GM12891 (cell line): ENCODE measurements around the gene SLC22A23.

Source experiments
- DNase-seq: peaks from one replicate; pipeline ENCODE4 v3.0.0; 2011; ENCODE audit warnings: low spot score; ENCODE audit not compliant: insufficient read length
- FAIRE-seq: peaks from 2 replicates; lab custom pipeline; 2011; peaks lifted over from hg19 to GRCh38; lab: Jason Lieb, UNC
- PAX5 ChIP-seq: IDR thresholded peaks from 2 replicates; pipeline ENCODE4 v1.6.1; 2011; ENCODE audit warnings: low read length, moderate library complexity, mild to moderate bottlenecking; ENCODE audit not compliant: insufficient read depth, severe bottlenecking
- POLR2A ChIP-seq: IDR thresholded peaks from 2 replicates; pipeline ENCODE4 v1.6.1; 2011; ENCODE audit warnings: low read depth, low read length, control low read depth
- POLR2AphosphoS5 ChIP-seq: IDR thresholded peaks from 2 replicates; pipeline ENCODE4 v1.6.1; 2011; ENCODE audit warnings: low read depth, low read length, control low read depth
- POU2F2 ChIP-seq: IDR thresholded peaks from 2 replicates; pipeline ENCODE4 v1.6.1; 2011; ENCODE audit warnings: low read depth, mild to moderate bottlenecking, control low read depth, low read length, moderate library complexity
- SPI1 ChIP-seq: IDR thresholded peaks from 2 replicates; pipeline ENCODE4 v1.6.1; 2011; ENCODE audit warnings: low read depth, low read length, control low read depth
- TAF1 ChIP-seq: IDR thresholded peaks from 2 replicates; pipeline ENCODE4 v1.6.1; 2011; ENCODE audit warnings: low read depth, low read length, control low read depth

The SLC22A23 gene

DNA sequence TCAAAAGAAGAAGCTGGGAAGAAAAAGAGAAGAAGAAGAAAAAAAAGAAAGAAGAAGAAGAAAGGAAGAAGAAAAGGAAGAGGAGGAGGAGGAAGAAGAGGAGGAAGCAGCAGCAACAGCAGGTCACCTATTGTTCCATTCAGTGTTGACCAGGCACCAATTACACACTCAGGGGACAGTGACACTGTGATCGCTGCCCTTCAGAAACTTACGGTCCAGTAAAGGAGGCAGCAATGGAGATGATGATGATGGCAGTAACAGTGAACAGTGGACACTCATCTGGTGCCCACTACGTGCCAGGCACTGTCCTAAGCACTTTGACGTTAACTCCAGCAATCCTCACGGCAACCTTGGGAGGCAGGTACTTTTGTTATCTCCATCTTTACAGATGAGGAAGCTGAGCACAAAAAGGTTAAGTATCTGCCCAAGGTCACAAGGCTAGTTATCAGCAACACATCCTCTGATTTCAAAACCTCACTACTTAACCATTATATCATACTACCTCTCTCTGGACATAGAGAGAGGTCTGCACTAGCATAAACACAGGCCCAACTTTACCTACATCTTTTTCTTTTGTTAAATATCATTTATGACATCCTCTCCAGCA lies 83.2 kb downstream of the SLC22A23 start:
- DNase-seq (no peak), FAIRE-seq (no peak)
- TF ChIP-seq POLR2A: no peak
- TF ChIP-seq PAX5: no peak
- no peak for TF ChIP-seq TAF1
- no peak for TF ChIP-seq SPI1
- TF ChIP-seq POU2F2: no peak
- TF ChIP-seq POLR2AphosphoS5: no peak

DNA sequence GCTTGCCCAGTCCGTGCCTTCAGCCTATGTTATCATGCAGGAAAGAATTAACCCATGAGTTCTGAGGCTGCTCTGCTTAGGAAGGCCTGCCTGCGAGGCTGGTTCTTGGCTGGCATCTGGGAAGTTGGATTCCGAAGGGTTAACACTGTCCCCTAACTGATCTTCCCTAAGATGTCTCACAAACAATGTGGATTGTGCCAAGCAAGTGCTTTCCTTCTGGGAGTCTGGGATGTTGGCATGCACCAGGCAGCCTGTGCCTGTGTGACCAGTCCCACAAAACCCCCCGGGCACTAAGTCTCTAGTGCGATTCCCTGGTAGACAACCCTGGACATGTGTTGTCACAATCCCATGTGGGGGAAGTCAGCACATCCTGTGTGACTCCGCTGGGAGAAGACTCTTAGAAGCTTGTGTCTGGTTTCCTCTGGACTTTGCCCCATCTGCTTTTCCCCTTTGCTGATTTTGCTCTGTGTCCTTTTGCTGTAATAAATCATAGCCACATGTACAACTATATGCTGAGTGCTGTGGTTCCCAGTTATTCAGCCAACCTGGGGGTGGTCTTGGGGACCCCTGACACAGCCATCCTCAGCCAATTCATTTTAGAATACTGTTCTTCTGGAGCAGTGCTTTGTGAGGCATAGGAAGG lies 83.8 kb downstream of the SLC22A23 start:
- DNase-seq (no peak), FAIRE-seq (no peak)
- TF ChIP-seq TAF1: no peak
- TF ChIP-seq POU2F2: no peak
- no peak for TF ChIP-seq PAX5
- no peak for TF ChIP-seq SPI1
- no peak for TF ChIP-seq POLR2AphosphoS5
- TF ChIP-seq POLR2A: no peak

DNA sequence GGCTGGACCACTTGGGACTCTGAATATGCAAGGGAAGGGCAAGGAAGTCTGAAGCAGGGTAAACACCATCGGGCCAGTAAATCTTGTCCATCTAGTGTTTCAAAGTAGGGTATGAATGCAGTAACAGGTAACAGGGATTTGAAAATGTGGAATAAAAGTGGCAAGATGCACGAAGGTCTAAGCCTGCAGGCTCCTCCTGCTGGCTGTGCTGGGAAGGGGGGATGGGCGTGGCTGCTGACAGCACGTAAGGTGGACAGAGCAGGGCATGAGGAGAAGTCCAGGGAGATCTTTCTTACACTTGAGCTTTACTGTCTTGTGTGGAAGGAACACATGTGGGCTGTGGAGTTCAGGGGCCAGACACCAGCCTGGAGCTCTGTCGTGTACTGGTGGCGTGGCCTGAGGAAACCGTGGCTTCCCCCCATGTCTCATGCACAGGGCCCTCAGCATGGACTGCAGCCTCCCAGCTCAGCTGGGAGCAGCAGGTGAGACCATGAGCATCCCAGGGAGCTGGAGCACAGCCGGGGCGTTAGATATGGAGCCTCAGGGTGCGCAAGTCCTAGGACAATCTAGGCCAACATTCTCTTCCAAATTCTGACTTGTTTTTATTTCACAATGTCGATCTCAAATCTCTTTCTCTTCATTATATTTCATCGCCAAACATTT lies 84.5 kb downstream of the SLC22A23 start:
- DNase-seq: no peak
- TF ChIP-seq POU2F2: no peak
- no peak for TF ChIP-seq SPI1
- no peak for TF ChIP-seq POLR2AphosphoS5
- TF ChIP-seq TAF1: no peak
- no peak for TF ChIP-seq PAX5
- TF ChIP-seq POLR2A: no peak
- no peak for FAIRE-seq

DNA sequence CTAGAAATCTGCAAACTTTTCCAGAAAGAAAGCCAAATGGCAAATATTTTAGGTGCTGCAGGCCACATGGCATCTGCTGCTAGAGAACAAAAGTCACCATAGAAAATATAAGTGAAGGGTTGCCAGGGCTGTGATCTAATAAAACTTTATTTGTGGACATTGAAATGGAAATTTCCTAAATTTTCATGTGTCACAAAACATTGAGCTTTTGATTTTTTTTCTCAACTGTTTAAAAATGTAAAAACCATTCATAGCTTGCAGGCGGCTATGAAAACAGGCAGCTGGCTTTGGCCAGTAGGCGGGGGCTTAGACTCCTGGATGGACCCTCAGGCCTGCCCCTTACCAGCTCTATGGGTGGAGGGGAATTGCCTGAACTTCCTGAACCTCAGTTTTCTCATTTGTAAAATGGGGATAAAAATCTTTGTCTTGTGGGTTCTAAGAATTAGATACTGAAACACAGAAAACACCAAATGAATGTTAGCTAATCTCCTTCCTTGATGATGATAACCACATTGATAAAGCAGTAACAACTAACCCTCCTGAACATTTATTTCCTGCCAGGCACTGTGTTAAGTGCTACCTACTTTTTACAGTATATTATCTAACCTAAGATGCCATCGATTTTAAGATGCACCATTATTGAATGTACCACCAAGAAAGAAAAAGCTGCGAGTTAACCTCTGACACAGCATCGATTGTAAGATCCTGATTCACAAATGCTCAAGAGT lies 85.5 kb downstream of the SLC22A23 start:
- DNase-seq: no peak
- TF ChIP-seq PAX5: no peak
- TF ChIP-seq TAF1: no peak
- TF ChIP-seq POLR2A: no peak
- no peak for TF ChIP-seq POU2F2
- no peak for TF ChIP-seq SPI1
- TF ChIP-seq POLR2AphosphoS5: no peak
- no peak for FAIRE-seq

DNA sequence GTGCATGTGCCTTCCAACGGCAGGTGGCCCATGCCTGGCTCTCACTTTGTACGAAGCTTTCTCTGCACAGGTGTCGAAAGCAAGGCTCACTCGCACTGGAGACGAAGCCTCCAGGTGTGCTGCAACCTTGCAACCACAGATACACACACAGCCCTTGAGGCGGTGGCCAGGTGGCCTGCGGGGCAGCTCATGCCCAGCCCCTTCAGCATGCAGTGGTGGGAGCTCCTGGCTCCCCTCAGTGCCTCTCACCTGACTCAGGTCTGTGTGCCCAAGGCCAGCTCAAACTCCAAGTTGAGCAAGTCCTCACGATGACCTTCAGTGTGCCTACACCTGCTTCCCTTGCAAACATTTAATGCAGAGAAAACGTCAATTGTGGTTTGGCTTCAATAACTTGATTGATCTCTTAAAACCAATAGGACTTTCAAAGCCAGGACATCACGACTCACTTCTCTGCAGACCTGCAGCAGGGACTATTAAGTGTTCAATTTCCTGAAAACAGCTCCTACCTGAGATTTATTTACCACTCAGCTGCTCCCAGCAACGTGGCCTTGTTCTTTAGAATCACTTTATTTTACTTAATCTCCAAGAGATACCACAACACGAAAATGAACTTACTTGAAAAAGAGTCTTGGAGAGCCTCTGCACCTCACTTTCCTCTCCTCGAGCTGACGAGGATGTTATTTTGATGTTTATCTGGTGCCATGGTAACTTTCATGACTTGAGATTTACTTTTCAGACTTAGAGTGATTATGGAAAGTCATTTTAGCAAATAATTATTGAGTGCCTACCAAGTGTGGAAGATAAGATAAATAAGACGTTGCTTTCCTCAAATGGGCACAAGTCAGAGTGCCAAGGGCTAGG lies 86.3 kb downstream of the SLC22A23 start:
- FAIRE-seq (no peak), DNase-seq (no peak)
- TF ChIP-seq SPI1 (no peak), TAF1 (no peak), PAX5 (no peak), POLR2A (no peak), POLR2AphosphoS5 (no peak), POU2F2 (no peak)

DNA sequence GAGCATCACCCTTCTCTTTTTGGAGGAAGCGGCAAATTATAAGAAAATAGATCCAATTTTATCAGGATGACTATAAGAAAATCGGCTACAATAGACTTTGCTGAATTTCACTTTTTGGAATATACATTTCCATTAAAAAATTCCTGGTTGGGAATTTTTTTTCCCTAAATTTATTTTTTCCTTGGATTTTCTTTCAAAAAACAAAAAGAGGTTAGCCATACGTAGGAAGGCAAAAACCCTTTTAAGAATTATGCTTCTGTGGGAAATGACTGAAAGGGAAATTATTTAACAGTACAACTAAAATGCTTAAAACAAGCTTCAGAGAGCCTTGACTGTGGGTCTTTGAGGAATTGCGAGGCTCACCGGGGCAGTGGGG lies 86.9 kb downstream of the SLC22A23 start:
- DNase-seq (no peak), FAIRE-seq (no peak)
- no peak for TF ChIP-seq POU2F2
- TF ChIP-seq SPI1: no peak
- no peak for TF ChIP-seq PAX5
- no peak for TF ChIP-seq TAF1
- TF ChIP-seq POLR2A: no peak
- no peak for TF ChIP-seq POLR2AphosphoS5

DNA sequence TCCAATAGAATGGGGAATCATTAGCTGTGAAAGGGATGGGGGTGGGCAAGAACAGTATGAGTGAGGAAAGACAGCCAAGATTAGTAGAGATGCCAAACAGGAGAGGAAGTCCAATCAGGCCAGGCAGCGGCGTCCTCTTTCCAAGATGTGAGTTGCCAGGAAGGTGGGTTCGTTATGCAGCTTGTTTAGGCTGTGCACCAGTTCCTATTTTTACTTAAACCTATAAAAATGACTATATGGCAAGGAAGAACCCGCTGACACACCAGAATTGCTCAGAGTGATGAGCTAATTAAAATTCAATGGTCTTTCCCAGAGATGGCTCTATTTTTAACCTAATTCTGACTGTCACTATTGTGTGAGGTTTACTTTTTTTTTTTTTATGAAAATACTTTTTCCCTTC lies 88.2 kb downstream of the SLC22A23 start:
- FAIRE-seq: no peak
- TF ChIP-seq TAF1 (no peak), SPI1 (no peak; the same call in 1 of the 2 replicates), POU2F2 (no peak), POLR2AphosphoS5 (no peak), POLR2A (no peak), PAX5 (no peak)
- DNase-seq: no peak

DNA sequence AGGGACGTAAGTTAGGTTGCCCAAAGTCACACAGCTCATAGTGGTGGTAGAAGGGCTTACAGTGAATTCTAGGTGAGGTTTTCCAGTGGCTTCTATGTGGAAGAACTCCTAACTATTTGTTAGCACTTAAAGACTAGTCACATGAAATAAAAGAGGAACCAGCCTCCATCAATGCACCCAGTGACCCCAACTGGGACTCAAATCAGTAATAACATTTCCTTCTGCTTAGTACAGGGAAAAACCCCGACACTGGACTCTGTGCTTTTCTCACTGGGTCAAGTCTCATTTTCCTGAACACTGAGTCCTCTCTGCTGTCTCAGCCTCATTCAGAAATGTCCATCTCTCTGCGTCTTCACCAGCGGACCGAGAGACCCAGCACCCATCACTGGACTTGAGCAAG lies 89.2 kb downstream of the SLC22A23 start:
- FAIRE-seq: no peak
- DNase-seq: no peak
- no peak for TF ChIP-seq POU2F2
- peak; percentile 87 for TF ChIP-seq SPI1

DNA sequence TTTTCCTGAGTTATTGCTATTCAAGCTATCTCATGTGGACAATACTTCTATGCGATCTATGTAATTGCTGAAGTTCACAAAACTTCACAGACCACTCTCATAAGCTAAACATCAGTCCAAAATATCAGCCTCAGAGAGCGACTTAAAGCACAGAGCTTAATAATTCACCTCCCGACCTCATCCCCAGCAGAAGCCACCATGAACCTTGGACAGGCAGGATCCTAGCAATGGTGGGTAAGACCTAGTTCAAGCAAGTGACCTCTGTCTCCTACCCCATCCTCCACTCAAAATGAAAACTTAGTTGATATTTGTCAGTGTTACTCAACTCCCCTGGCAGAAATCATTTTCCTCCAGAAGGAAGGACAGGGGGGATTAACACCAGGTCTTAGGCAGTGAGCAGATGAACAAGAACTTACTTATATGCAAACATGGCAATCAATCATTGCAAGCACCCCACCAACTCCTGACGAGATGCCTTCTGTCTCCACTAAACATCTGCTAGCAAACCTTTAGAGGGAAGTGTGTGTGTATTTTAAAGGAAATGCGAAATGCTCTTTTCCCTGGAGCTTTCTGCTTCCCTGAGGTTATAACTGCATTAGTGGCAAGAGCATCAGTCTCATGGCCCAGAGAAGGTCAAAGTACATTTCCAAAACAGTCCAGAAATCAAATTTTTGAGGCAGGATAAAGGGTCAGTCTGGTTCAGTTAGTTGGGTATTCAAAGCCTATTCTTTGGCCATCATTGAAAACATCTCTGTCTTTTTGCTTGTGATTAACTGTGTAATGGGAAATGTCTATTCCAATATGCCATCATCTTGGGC lies 90.0 kb downstream of the SLC22A23 start:
- no peak for DNase-seq

More for the DNA sequence above, 90.0 kb downstream of the SLC22A23 start:
- no peak for TF ChIP-seq SPI1
- TF ChIP-seq POLR2AphosphoS5: no peak
- TF ChIP-seq PAX5: no peak
- TF ChIP-seq TAF1: no peak
- TF ChIP-seq POLR2A: no peak
- no peak for TF ChIP-seq POU2F2
- FAIRE-seq: no peak
